OCI-LY7 (cell line): ENCODE data around the gene SH2D3A.

Experiments used
- CTCF ChIP-seq: fragments of 200-600 bp; sonication (generic); conservative IDR thresholded peaks from 2 replicates; pipeline ENCODE4 v1.5.1; 2014; ENCODE audit warnings: mild to moderate bottlenecking, antibody characterized with exemption, low read length, moderate library complexity, mixed read lengths
- EZH2phosphoT487 ChIP-seq: fragments of 200-600 bp; sonication (generic); IDR thresholded peaks from 2 replicates; pipeline ENCODE4 v1.6.1; 2018; ENCODE audit warnings: low read depth, borderline replicate concordance, mild to moderate bottlenecking, mixed run types, antibody characterized with exemption, low read length, moderate library complexity, mixed read lengths

DNA sequence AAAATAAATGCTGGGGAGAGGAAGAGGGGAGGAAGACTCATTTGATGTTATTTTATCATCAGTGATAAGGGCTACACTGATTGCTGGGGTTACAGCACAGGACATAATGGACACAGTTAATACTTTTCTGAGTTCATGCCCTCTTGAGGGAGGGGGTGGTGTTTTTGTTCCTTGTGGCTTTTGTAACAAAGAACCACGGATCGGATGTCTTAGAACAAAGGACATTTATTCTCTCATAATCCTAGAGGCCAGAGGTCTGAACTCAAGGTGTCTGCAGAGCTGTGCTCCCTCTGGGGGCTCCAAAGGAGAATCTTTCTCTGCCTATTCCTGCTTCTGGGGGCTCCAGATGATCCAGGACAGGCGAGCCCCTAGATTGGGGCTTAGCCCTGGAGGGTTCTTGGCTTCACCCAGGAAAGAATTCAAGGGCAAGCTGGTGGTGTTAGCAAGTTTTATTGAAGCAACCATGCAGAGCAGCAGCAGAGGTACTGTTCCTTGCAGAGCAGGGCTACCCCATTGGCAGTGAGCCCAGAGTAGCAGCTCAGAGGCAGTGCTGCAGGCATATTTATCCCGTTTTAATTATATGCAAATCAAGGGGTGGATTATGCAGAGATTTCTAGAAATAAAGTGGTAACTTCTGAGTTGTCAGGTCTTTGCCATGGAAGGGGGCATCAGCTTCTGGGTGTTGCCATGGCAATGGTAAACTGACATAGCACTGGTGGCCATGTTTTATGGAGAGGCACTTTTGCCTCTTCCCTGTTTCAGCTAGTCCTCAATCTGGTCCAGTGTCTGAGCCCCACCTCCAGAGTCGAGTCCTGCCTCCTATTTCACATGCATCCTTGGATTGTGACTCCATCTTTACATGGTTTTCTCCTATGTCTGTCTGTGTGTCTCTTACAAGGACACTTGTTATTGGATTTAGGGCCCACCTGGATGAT, 23.2 kb upstream of the SH2D3A start:
- no peak for TF ChIP-seq CTCF
- no peak for TF ChIP-seq EZH2phosphoT487
